ENCODE results near the gene CEP152. TPM values are rescaled to one million over a fixed set of nuclear protein-coding genes. Genes with fewer than 3 reads are reported as not detected.

Gene CEP152
- total and polyA plus RNA-seq, 2 donors (not counting 1 experiment from before 2014, with no cell fraction given), result 1.5 to 18.0 TPM

GRCh38 chr15:48856942-48857341 is 46.1 kb upstream of the CEP152 start:
- ChIA-PET CTCF (interaction anchor here (1.0 to 8.5 kb wide), 3 partner anchors 289 to 1288 kb away, joined by 4 to 101 read pairs (median 5); partner anchors contain the start of gene FGF7), POLR2A (no interaction called here)
- no peak overlapping the region for H3K4me3 ChIP-seq (ENCODE audit: control extremely low read depth in 1 of 5, extremely low read depth in 1 of 5, insufficient read depth in 1 of 5, low read depth in 2 of 5, low read length in 4 of 5)
- H4K20me1 ChIP-seq (ENCODE audit: control insufficient read depth, insufficient read depth, low read length, poor library complexity, severe bottlenecking), result no peaks in the 10 kb centered on the region
- WGBS (ENCODE audit: insufficient coverage), result 100% methylated on average over 1 of the region's 2 CpGs
- intact Hi-C loops (cut with micrococcal nuclease), result no loop called here
- no peaks in the 10 kb centered on the region for H3K9me3 ChIP-seq (ENCODE audit: control extremely low read depth in 1 of 3, control insufficient read depth in 2 of 3, insufficient read depth in 1 of 3, low read length in 2 of 3)
- no peak overlapping the region for H3K27ac ChIP-seq (ENCODE audit: low read length in 2 of 2)
- ATAC-seq (ENCODE audit: low read depth) (no peak), DNase-seq (no peak)
- no peaks in the 10 kb centered on the region for H3K4me1 Mint-ChIP-seq
- H3K4me2 ChIP-seq (replicated peaks; ENCODE audit: low read depth, low read length, poor library complexity, severe bottlenecking), result no peak overlapping the region
- no peak overlapping the region for H3K9ac ChIP-seq (ENCODE audit: low read length)
- H3K27me3 Mint-ChIP-seq, result peaks cover 17% of the 10 kb centered on the region
- H3K4me3 Mint-ChIP-seq, result no peak overlapping the region
- H3K79me2 ChIP-seq (ENCODE audit: control insufficient read depth, insufficient read depth, low read length), result no peaks in the 10 kb centered on the region
- H3K27ac Mint-ChIP-seq, result no peak overlapping the region
- H3K36me3 ChIP-seq (replicated peaks in 1 of 2; ENCODE audit: control extremely low read depth in 1 of 2, control insufficient read depth in 1 of 2, extremely low read depth in 1 of 2, insufficient read depth in 2 of 2, low read length in 1 of 2), result no peaks in the 10 kb centered on the region
- TF ChIP-seq CTCF (IDR thresholded peaks at IDR 0.05) (no peak), EZH2 (IDR thresholded peaks at IDR 0.05; ENCODE audit: borderline replicate concordance, insufficient read depth, low read depth, low read length, poor library complexity, severe bottlenecking) (no peak)
- H3K9me3 Mint-ChIP-seq (ENCODE audit: insufficient read depth), result no peaks in the 10 kb centered on the region
- H3K4me1 ChIP-seq (ENCODE audit: control insufficient read depth in 2 of 2, insufficient read depth in 2 of 2, low read length in 2 of 2), result no peaks in the 10 kb centered on the region
- H2AFZ ChIP-seq (ENCODE audit: insufficient read depth, low read depth, low read length, poor library complexity, severe bottlenecking), result no peak overlapping the region
- no peaks in the 10 kb centered on the region for H3K27me3 ChIP-seq (replicated peaks in 1 of 4; ENCODE audit: control extremely low read depth in 1 of 4, control insufficient read depth in 3 of 4, insufficient read depth in 4 of 4, low read length in 3 of 4)

GRCh38 chr15:48855501-48856440 is 44.9 kb upstream of the CEP152 start:
- H3K9me3 Mint-ChIP-seq (ENCODE audit: insufficient read depth), result no peaks in the 10 kb centered on the region
- ATAC-seq (ENCODE audit: low read depth), result no peak

More at GRCh38 chr15:48855501-48856440, 44.9 kb upstream of the CEP152 start:
- TF ChIP-seq CTCF (IDR thresholded peaks at IDR 0.05), result no peak
- TF ChIP-seq EZH2 (IDR thresholded peaks at IDR 0.05; ENCODE audit: borderline replicate concordance, insufficient read depth, low read depth, low read length, poor library complexity, severe bottlenecking), result no peak
- H3K4me3 ChIP-seq (ENCODE audit: control extremely low read depth in 1 of 5, extremely low read depth in 1 of 5, insufficient read depth in 1 of 5, low read depth in 2 of 5, low read length in 4 of 5), result no peak overlapping the region
- no peaks in the 10 kb centered on the region for H3K4me1 ChIP-seq (ENCODE audit: control insufficient read depth in 2 of 2, insufficient read depth in 2 of 2, low read length in 2 of 2)
- CTCF ChIA-PET, result interaction anchor here (1.6 to 8.5 kb wide), 2 partner anchors 290 to 565 kb away, joined by 5 to 101 read pairs; partner anchors contain the start of gene FGF7
- no peak overlapping the region for H3K9ac ChIP-seq (ENCODE audit: low read length)
- H2AFZ ChIP-seq (ENCODE audit: insufficient read depth, low read depth, low read length, poor library complexity, severe bottlenecking), result no peak overlapping the region
- no peak overlapping the region for H3K4me2 ChIP-seq (replicated peaks; ENCODE audit: low read depth, low read length, poor library complexity, severe bottlenecking)
- H3K79me2 ChIP-seq (ENCODE audit: control insufficient read depth, insufficient read depth, low read length), result no peaks in the 10 kb centered on the region
- H3K4me3 Mint-ChIP-seq, result no peak overlapping the region
- no peak overlapping the region for H3K27ac Mint-ChIP-seq
- POLR2A ChIA-PET, result no interaction called here
- H4K20me1 ChIP-seq (ENCODE audit: control insufficient read depth, insufficient read depth, low read length, poor library complexity, severe bottlenecking), result no peaks in the 10 kb centered on the region
- intact Hi-C loops (cut with micrococcal nuclease), result no loop called here
- no peak for DNase-seq
- H3K9me3 ChIP-seq (ENCODE audit: control extremely low read depth in 1 of 3, control insufficient read depth in 2 of 3, insufficient read depth in 1 of 3, low read length in 2 of 3), result no peaks in the 10 kb centered on the region
- H3K27me3 ChIP-seq (replicated peaks in 1 of 4; ENCODE audit: control extremely low read depth in 1 of 4, control insufficient read depth in 3 of 4, insufficient read depth in 4 of 4, low read length in 3 of 4), result no peaks in the 10 kb centered on the region
- peaks cover 22% of the 10 kb centered on the region for H3K27me3 Mint-ChIP-seq
- H3K4me1 Mint-ChIP-seq, result no peaks in the 10 kb centered on the region
- H3K27ac ChIP-seq (ENCODE audit: low read length in 2 of 2), result no peak overlapping the region
- no peaks in the 10 kb centered on the region for H3K36me3 ChIP-seq (replicated peaks in 1 of 2; ENCODE audit: control extremely low read depth in 1 of 2, control insufficient read depth in 1 of 2, extremely low read depth in 1 of 2, insufficient read depth in 2 of 2, low read length in 1 of 2)
- WGBS (ENCODE audit: insufficient coverage), result 70% methylated on average over 3 of the region's 6 CpGs

Data from B cell (primary cell).